GM19351 (cell line): ENCODE data around the gene CYP1A1.

ENCODE experiments used
- ATAC-seq: cut with Tn5 transposase; IDR thresholded peaks from one replicate; pipeline ENCODE4 v1.9.1; 2021; ENCODE audit warnings: mild to moderate bottlenecking, moderate library complexity; ENCODE audit not compliant: unreplicated experiment

The CYP1A1 gene

DNA sequence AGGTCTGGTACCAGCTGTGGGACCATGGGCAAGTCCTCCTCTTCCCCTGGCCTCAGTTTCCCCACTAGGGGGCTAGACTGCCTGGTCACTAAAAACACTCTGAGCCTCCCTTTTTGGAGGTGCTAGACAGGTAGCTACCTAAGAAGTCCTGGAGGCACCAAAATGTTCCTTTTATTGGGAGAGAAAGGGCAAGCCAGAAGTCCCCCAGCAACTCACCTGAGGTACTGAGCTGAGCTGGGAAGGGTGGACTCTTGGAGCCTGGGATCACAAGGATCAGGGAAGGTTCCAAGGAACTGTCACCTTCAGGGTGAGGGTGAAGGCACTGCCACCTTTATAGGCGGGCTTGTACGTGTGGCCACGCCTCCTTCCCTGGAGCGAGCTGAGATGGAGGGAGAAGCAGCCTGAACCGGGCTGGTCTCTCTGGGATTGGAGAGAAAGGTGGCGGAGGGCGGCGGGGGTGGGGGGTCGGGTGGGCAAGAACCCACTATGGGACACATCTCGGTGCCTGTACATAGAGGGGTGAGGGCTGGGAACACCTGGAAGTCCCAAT lies at the start of gene CYP1A1:
TSS of gene CYP1A1 (minus strand) at position 304 of the 550 bp plus-strand sequence. CDS start 2,431 bp downstream, outside the sequence.
- ATAC-seq: no peak

- no peak for ATAC-seq
Observed at GRCh38 chr15:74773731-74774252, 48.5 kb upstream of the CYP1A1 start.

GRCh38 chr15:74773329-74773728 lies 48.0 kb upstream of the CYP1A1 start:
- ATAC-seq: no peak

GRCh38 chr15:74770211-74770903 lies 45.0 kb upstream of the CYP1A1 start:
- ATAC-seq: no peak

DNA sequence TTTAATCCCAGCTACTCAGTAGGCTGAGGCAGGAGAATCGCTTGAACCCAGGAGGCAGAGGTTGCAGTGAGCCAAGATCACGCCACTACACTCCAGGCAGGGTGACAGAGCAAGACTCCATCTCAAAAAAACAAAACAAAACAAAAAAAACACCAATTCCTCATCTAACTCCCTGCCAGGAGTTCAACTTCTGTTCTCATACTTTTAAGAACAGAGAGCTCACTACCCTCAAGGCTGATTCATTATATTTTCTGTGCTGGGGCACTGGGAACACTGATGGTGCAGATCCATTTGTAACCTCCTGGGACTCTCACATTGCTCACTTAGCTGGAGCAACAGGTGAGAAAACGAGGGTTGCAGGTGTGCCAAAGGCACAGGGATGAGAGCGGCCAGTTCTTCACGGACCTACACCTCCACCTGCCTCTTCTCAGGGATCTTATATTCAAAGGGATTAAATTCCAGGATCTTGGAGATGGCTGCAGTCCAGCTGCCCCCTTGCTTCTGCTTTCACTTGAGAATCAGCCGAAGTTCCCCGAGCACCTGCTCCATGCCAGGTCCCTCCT lies 44.2 kb upstream of the CYP1A1 start:
- ATAC-seq: no peak

DNA sequence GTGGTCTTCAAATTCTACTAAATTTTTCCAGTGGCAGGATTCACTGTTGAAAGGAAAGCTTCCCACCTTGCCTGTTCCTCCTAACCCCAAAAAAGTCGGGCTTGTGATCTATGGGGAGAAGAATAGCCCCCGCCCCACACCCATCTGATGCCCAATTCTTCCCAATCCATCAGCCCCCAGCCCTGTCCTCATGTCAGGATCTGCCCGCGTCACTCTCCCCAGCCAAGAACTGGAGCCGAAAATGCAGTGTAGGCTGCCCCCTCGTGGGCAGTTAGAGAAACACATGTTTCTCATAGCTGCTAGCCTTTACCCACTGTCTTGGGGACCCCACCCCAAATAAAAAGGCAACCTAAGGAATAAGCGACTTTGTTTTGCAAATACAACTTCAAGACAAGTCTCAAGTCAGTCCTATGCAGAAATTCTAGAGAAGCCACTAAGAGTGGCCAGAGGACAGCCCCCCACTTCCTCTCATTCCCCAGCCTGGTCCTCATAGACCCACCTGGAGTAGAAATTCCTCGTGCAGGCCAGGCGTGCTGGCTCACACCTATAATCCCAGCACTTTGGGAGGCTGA lies 43.5 kb upstream of the CYP1A1 start:
- ATAC-seq: no peak

DNA sequence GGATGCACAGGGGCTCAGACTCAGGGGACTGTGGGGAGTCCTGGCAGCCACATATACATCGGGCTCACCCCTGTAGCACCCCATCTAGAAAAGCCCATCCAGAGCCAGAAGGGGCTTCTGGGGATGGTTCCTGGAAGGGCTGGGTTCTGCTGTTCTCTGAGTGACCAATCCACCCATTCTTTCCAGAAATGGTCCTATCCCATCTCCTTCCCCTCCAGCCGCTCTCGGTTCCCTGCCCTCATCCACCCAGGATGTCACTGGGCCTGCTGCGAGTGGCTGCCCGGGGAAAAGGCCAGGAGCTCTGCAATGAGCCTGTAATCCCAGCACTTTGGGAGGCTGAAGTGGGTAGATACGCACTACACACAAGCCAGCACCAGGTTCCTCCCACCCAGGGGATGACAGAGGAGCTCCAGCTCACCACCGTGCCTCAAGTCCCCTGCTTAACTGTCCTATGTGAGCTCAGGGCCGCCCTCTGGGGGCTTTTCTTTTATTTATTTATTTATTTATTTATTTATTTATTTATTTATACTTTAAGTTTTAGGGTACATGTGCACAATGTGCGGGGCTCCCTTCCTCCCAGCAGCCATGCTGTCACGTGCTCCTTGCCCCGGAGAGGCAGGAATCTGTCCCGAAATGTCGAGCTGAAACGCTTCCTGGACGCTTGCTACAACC lies 42.9 kb upstream of the CYP1A1 start:
- ATAC-seq: no peak

DNA sequence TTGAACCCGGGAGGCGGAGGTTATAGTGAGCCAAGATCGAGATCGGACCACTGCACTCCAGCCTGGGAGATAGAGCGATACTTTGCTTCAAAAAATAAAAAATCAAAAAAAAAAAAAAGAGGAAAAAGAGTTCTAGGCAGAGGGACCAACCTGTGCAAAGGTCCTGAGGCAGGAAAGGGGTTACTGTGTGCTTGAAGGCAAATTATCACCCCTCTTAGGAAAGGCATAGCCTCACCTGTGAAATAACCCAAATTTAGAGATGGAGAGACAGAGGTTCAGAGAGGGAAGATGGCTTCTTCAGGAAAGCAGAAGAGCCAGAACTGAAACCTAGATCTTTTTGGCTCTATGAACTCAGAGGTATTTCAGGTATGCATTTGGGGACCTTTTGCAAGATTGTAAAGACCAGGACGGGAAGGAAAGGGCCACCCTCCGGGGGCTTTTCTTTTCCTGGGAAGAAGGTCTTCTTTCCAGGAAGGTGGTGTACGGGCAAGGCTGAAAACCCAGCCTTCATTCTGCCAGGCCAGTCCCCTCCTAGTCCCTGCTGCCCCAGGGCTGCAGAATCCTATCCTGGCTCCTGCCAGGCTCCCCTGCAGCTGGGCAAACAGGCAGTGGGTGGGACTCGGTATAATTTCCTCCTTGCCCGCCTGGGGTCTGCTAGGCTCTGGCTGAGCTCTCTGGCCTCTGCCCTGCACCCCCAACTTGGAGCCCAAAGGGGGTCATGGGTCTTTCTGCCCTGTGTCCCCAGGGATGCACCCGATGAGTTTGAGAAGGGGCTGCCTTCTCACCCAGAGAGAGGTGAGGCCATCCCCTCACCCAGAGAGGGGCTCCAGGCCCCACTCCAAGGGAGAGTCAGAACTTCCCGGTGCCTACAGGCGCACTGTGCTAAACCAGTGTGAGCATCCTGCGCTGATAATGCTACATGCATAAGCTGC lies 42.1 kb upstream of the CYP1A1 start:
- no peak for ATAC-seq

DNA sequence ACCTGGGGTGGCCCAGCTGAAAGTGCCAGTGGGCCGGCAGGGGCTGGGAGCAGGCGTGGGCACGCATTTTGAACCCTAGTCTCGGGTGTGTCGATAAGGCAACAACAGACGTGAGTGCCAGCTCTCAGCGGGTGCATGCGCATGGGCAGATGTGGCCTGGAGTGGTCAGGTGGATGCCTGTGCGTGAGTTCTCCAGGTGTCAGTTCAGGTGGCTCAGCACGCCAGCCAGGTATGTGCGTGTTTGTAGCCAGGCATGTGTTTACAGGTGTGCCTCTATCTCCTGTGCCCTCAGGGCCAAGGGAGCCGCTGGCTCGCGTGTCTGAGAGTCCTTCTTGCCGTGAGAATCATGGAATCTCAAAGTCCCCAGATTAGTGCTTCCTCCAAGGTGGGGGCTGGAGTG lies 38.1 kb upstream of the CYP1A1 start:
- no peak for ATAC-seq

GRCh38 chr15:74762791-74763150 lies 37.4 kb upstream of the CYP1A1 start:
- ATAC-seq: no peak

DNA sequence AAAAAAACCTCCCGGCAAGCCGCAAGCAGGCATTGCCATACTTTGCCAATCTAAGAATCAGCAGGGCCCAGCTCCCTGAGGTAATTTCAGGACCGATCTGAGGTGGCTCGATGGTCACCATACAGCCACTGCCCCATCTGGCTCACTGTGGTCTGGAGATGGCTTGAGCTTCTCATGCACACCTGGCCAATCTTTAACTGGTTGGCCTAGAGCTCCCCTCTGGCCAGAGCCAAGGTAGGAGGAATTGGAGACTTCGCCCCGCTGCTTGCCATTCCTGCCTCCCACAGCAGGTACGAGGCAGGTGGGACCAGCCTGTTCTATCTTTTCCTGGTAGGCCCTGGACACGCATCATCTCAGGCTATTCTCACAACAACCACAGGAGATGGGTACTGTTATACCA lies 33.4 kb upstream of the CYP1A1 start:
- ATAC-seq: no peak

GRCh38 chr15:74754593-74755215 lies 29.4 kb upstream of the CYP1A1 start:
- no peak for ATAC-seq

- no peak for ATAC-seq
Observed at GRCh38 chr15:74752531-74752930, 27.2 kb upstream of the CYP1A1 start.

- no peak for ATAC-seq
Observed at GRCh38 chr15:74752011-74752410, 26.7 kb upstream of the CYP1A1 start.

DNA sequence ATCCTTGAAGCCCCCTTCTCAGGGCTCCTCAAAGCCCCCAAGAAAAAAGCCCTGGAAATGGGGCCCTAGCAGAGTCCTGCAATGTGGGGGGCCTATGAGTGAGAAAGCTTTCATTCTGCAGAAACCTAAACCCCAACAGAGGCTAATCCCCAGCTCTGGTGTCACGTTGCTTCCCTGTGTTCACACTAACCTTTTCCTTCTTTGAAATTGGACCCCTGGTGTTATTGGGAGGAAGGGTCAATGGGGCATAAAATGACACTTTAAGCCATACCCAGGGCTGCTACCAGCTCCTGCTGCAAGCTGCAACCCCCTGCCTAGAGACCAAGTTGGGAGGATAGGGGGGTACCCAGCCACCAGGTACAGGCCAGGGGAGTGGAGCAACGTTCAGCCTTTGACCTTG lies 25.4 kb upstream of the CYP1A1 start:
- ATAC-seq: no peak

DNA sequence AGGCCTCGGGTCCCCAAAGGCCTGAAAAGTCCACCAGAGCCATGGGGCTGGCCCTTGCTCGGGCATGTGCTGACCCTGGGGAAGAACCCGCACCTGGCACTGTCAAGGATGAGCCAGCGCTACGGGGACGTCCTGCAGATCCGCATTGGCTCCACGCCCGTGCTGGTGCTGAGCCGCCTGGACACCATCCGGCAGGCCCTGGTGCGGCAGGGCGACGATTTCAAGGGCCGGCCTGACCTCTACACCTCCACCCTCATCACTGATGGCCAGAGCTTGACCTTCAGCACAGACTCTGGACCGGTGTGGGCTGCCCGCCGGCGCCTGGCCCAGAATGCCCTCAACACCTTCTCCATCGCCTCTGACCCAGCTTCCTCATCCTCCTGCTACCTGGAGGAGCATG lies 24.5 kb upstream of the CYP1A1 start:
- no peak for ATAC-seq

DNA sequence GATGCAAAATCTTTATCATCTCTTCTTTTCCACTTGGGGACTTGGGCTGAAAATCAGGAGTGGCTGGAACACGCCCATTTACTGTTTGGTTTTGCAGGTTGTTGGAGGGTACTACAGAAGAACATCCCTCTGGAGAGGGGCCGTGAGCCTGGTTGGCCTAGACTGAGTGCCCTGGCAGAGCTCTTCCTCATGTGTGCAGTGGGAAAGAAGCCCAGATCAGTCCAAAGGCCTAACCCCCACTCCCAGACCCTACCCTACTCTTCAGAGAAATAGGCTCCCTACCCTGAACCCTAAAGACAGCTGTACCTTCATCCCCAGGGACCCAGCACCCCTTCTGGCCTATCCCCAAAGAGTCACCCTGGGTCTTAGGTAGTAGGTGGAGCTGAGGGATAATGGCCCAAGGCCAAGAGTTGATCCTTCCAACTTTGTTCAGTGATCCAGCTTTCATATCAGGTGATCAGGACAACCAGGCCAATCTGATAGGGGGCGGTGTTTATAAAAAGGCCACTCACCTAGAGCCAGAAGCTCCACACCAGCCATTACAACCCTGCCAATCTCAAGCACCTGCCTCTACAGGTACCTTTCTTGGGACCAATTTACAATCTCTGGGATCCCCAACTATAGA lies 23.1 kb upstream of the CYP1A1 start, which contains the start of gene CYP1A2:
TSS of gene CYP1A2 (plus strand) at position 524 of the 625 bp plus-strand sequence. CDS start 894 bp downstream, outside the sequence.
- no peak for ATAC-seq

GRCh38 chr15:74746389-74746788 lies 21.1 kb upstream of the CYP1A1 start:
- ATAC-seq: no peak

- no peak for ATAC-seq
Observed at GRCh38 chr15:74742422-74742821, 17.1 kb upstream of the CYP1A1 start.
